ENCODE results near the gene CACNA1A. TPM values are rescaled to one million over a fixed set of nuclear protein-coding genes. Genes with fewer than 3 reads are reported as not detected.

The CACNA1A gene
- total RNA-seq, 4 donors from 2014 or later, result 0.33 to 0.75 (median 0.43) TPM

GRCh38 chr19:13255041-13255718 is 251.1 kb downstream of the CACNA1A start:
- intact Hi-C loops (cut with DNase I), result no loop called here
- Histone ChIP-seq H3K27me3 (peaks cover 0 to 36% (median 0%) of the 10 kb centered on the region in 4 donors), H3K4me1 (no peaks in the 10 kb centered on the region), H3K9me3 (peaks cover 0 to 6% (median 2%) of the 10 kb centered on the region in 4 donors), H3K4me3 (no peak overlapping the region), H3K27ac (replicated peaks in 1 of 4) (no peak overlapping the region), H3K36me3 (no peaks in the 10 kb centered on the region)
- no peak for DNase-seq (ENCODE audit: extremely low spot score)
- no peak for TF ChIP-seq EP300 (IDR thresholded peaks at IDR 0.05)
- TF ChIP-seq POLR2A (IDR thresholded peaks at IDR 0.05; ENCODE audit: low read depth), result no peak
- TF ChIP-seq POLR2AphosphoS5 (IDR thresholded peaks at IDR 0.05), result no peak
- no peak for TF ChIP-seq CTCF (IDR thresholded peaks at IDR 0.05)
- 83% methylated on average over 21 of the region's 21 CpGs for WGBS

GRCh38 chr19:13252569-13253335 is 253.5 kb downstream of the CACNA1A start:
- Histone ChIP-seq H3K36me3 (no peaks in the 10 kb centered on the region), H3K27me3 (peaks cover 0 to 36% (median 0%) of the 10 kb centered on the region in 4 donors), H3K4me3 (no peak overlapping the region), H3K9me3 (peaks cover 0 to 6% (median 2%) of the 10 kb centered on the region in 4 donors), H3K4me1 (no peaks in the 10 kb centered on the region), H3K27ac (replicated peaks in 1 of 4) (no peak overlapping the region)
- no peak for DNase-seq (ENCODE audit: extremely low spot score)
- intact Hi-C loops (cut with DNase I), result no loop called here
- WGBS, result 82% methylated on average over 11 of the region's 11 CpGs
- TF ChIP-seq POLR2AphosphoS5 (IDR thresholded peaks at IDR 0.05), result no peak

- 82% methylated on average over 10 of the region's 12 CpGs for WGBS
- H3K27me3 ChIP-seq, result no peaks in the 10 kb centered on the region
- intact Hi-C loops (cut with DNase I), result no loop called here
- H3K27ac ChIP-seq (replicated peaks in 1 of 4), result no peak overlapping the region
- H3K4me3 ChIP-seq, result no peak overlapping the region
- H3K36me3 ChIP-seq, result no peaks in the 10 kb centered on the region
- H3K9me3 ChIP-seq, result no peaks in the 10 kb centered on the region
- H3K4me1 ChIP-seq, result no peaks in the 10 kb centered on the region
- no peak for DNase-seq (ENCODE audit: extremely low spot score)
- TF ChIP-seq POLR2A (IDR thresholded peaks at IDR 0.05; ENCODE audit: low read depth) (no peak), POLR2AphosphoS5 (IDR thresholded peaks at IDR 0.05) (no peak), CTCF (IDR thresholded peaks at IDR 0.05) (no peak), EP300 (IDR thresholded peaks at IDR 0.05) (no peak)
Measured at GRCh38 chr19:13244920-13245319, 261.4 kb downstream of the CACNA1A start.

GRCh38 chr19:13241231-13242104 is 264.8 kb downstream of the CACNA1A start:
- H3K4me1 ChIP-seq, result no peaks in the 10 kb centered on the region
- no peak for DNase-seq (ENCODE audit: extremely low spot score)
- peaks cover 0 to 1% (median 1%) of the 10 kb centered on the region in 4 donors for H3K9me3 ChIP-seq
- intact Hi-C loops (cut with DNase I), result no loop called here
- 72% methylated on average over 25 of the region's 25 CpGs for WGBS
- H3K4me3 ChIP-seq, result no peak overlapping the region
- no peaks in the 10 kb centered on the region for H3K36me3 ChIP-seq
- TF ChIP-seq CTCF (IDR thresholded peaks at IDR 0.05), result no peak
- no peak for TF ChIP-seq POLR2A (IDR thresholded peaks at IDR 0.05; ENCODE audit: low read depth)
- TF ChIP-seq POLR2AphosphoS5 (IDR thresholded peaks at IDR 0.05), result no peak
- TF ChIP-seq EP300 (IDR thresholded peaks at IDR 0.05), result no peak
- H3K27me3 ChIP-seq, result peaks cover 0 to 17% (median 0%) of the 10 kb centered on the region in 4 donors
- no peak overlapping the region for H3K27ac ChIP-seq (replicated peaks in 1 of 4)

Measured in esophagus muscularis mucosa (tissue), 4 donors.